Kidney (tissue), 14 donors: ENCODE results near the gene KATNIP. TPM values are rescaled to one million over a fixed set of nuclear protein-coding genes. Genes with fewer than 3 reads are reported as not detected.

Experiments used
- DNase-seq, 5 donors: peaks; one replicate each; pipeline ENCODE4 v3.0.0-alpha.2; 2013 to 2020
- FAIRE-seq: peaks from 2 replicates; lab custom pipeline; 2012; peaks lifted over from hg19 to GRCh38; lab: Jason Lieb, UNC
- H3K27ac ChIP-seq, 2 donors: one replicate each; pipeline ENCODE4 v1.7.0; 2013; ENCODE audit warnings: low read depth in 2 of 2, low read length in 2 of 2, inconsistent platforms in 1 of 2
- H3K27me3 ChIP-seq: one replicate; pipeline ENCODE4 v1.7.1; 2013; ENCODE audit warnings: low read length, inconsistent platforms; ENCODE audit not compliant: control insufficient read depth, insufficient read depth
- H3K36me3 ChIP-seq, 3 donors: one replicate each; pipeline versions ENCODE4 v1.7.0 to v1.7.1; 2013; ENCODE audit warnings: low read length in 3 of 3, control low read depth in 1 of 3, inconsistent platforms in 1 of 3; ENCODE audit not compliant: insufficient read depth in 3 of 3, control insufficient read depth in 2 of 3
- H3K4me1 ChIP-seq, 3 donors: one replicate each; pipeline versions ENCODE4 v1.7.0 to v1.7.1; 2013; ENCODE audit warnings: low read length in 3 of 3, inconsistent platforms in 1 of 3, low read depth in 1 of 3; ENCODE audit not compliant: control insufficient read depth in 2 of 3, insufficient read depth in 2 of 3
- H3K4me3 ChIP-seq, 3 donors: one replicate each; pipeline versions ENCODE4 v1.7.0 to v1.8.1; 2013; ENCODE audit warnings: low read length in 3 of 3, control low read depth in 1 of 3, inconsistent platforms in 1 of 3
- H3K9ac ChIP-seq, 3 donors: one replicate each; pipeline versions ENCODE4 v1.7.0 to v1.7.1; 2013; ENCODE audit warnings: low read length in 3 of 3, control low read depth in 1 of 3, inconsistent platforms in 1 of 3
- H3K9me3 ChIP-seq, 3 donors: one replicate each; pipeline versions ENCODE4 v1.7.0 to v1.7.1; 2013; ENCODE audit warnings: low read length in 3 of 3, control low read depth in 1 of 3, inconsistent platforms in 1 of 3; ENCODE audit not compliant: control insufficient read depth in 2 of 3, insufficient read depth in 1 of 3
- CTCF ChIP-seq: IDR thresholded peaks from 3 replicates; pipeline ENCODE4 v1.5.1; 2012; ENCODE audit warnings: mild to moderate bottlenecking, moderate library complexity, borderline replicate concordance; ENCODE audit not compliant: insufficient read depth; ENCODE audit errors: extremely low read depth
- intact Hi-C: fragments of 100-400 bp; cut with DNase I; formaldehyde crosslinking; loops from one replicate; pipeline ENCODE4 v1.11.1; 2022
- polyA plus RNA-seq: library from polyadenylated mRNA; stranded (reverse); fragments of 350-450 nt; fragmentation: Illumina TruSeq; extraction: RNeasy Lipid Tissue Mini Kit (QIAGEN cat#74804); gene quantifications from one replicate; pipeline ENCODE4 v1.2.3, GENCODE V29; 2014; ENCODE audit warnings: low read depth, low replicate concordance; ENCODE audit not compliant: insufficient read depth
- total RNA-seq: library from RNA; stranded (reverse); fragmentation: NEBNext Ultra II Directional; extraction: Animal tissue kit (Norgen Biotek cat#: 25700); gene quantifications from one replicate; pipeline ENCODE4 v1.2.1, GENCODE V29; 2021
- donor health status: control.
- donor health status: control.
- donor health status: control.
- donor health status: control.
- donor health status: control.
- donor health status: DM: yes; HTN: yes; CAD: no.
- donor health status: Normal renal cell carcinoma (clear cell type).

The KATNIP gene
- total and polyA plus RNA-seq, 2 donors from 2014 or later = 4.0 to 40.2 TPM

- no peak overlapping the region for H3K4me3 ChIP-seq
- peaks cover 7 to 8% (median 7%) of the 10 kb centered on the region in 3 donors for H3K36me3 ChIP-seq
- no peaks in the 10 kb centered on the region for H3K9me3 ChIP-seq
- H3K27me3 ChIP-seq = no peaks in the 10 kb centered on the region
- H3K9ac ChIP-seq = no peak overlapping the region
- intact Hi-C loops = no loop called here
- no peak for DNase-seq
- TF ChIP-seq CTCF = no peak
- no peak overlapping the region for H3K27ac ChIP-seq
- no peak for FAIRE-seq
- peaks cover 0 to 9% (median 0%) of the 10 kb centered on the region in 3 donors for H3K4me1 ChIP-seq
Observed at GRCh38 chr16:27516365-27516764, 33.6 kb upstream of the KATNIP start.

GRCh38 chr16:27517664-27518063, 32.3 kb upstream of the KATNIP start:
- DNase-seq (no peak), FAIRE-seq (no peak)
- Histone ChIP-seq H3K9me3 (no peaks in the 10 kb centered on the region), H3K27ac (no peak overlapping the region), H3K4me1 (no peaks in the 10 kb centered on the region), H3K4me3 (no peak overlapping the region), H3K36me3 (peaks cover 7 to 8% (median 7%) of the 10 kb centered on the region in 3 donors), H3K9ac (no peak overlapping the region), H3K27me3 (no peaks in the 10 kb centered on the region)
- TF ChIP-seq CTCF = no peak
- intact Hi-C loops = no loop called here

GRCh38 chr16:27518226-27518625, 31.7 kb upstream of the KATNIP start:
- H3K9ac ChIP-seq = no peak overlapping the region
- no peaks in the 10 kb centered on the region for H3K9me3 ChIP-seq
- intact Hi-C loops = no loop called here
- no peak overlapping the region for H3K4me3 ChIP-seq
- H3K36me3 ChIP-seq = peaks cover 7 to 12% (median 7%) of the 10 kb centered on the region in 3 donors
- H3K4me1 ChIP-seq = no peaks in the 10 kb centered on the region
- no peaks in the 10 kb centered on the region for H3K27me3 ChIP-seq
- FAIRE-seq = no peak
- no peak for TF ChIP-seq CTCF
- no peak overlapping the region for H3K27ac ChIP-seq
- no peak for DNase-seq
